Measurements from ENCODE around the gene CEACAM19. TPM values are rescaled to one million over a fixed set of nuclear protein-coding genes. Genes with fewer than 3 reads are reported as not detected.

CEACAM19 gene
- total RNA-seq, 1 experiment from 2014 or later, result 3.5 TPM

- no peak overlapping the region for H3K18ac ChIP-seq (ENCODE audit: insufficient read length, low read depth, low read length)
- no peak overlapping the region for H2AK5ac ChIP-seq (ENCODE audit: insufficient read length, low read length)
- H3K4ac ChIP-seq (ENCODE audit: low read depth, low read length), result no peak overlapping the region
- no peak overlapping the region for H3T11ph ChIP-seq (ENCODE audit: low read length)
- H3K4me2 ChIP-seq (ENCODE audit: insufficient read depth, insufficient read length, low read length), result no peak overlapping the region
- no peak overlapping the region for H3K27ac ChIP-seq (ENCODE audit: insufficient read length, low read depth, low read length)
- no peak overlapping the region for H4K8ac ChIP-seq (replicated peaks; ENCODE audit: insufficient read length, low read depth, low read length)
- no peak for TF ChIP-seq CTCF (conservative IDR thresholded peaks at IDR 0.05)
- Mint-ChIP-seq H3K4me3 (no peak overlapping the region), H3K36me3 (ENCODE audit: insufficient read depth in 1 of 3, low read depth in 3 of 3) (no peaks in the 10 kb centered on the region; a peak in 1 of 7 replicates), H3K27me3 (ENCODE audit: low read depth) (peaks cover 23% of the 10 kb centered on the region), H3K9me3 (peaks cover 0 to 3% of the 10 kb centered on the region in 2 experiments; a peak in 1 of 5 replicates), H3K27ac (no peak overlapping the region), H3K4me1 (0 out of 4 replicates have a peak, but pooled peaks cover 0 to 2% of the 10 kb centered on the region in 2 experiments)
- WGBS (ENCODE audit: extremely low coverage, insufficient read length, low lambda C conversion rate), result no CpG with 5 or more reads among the region's 8 CpGs
- H4K20me1 ChIP-seq (ENCODE audit: control insufficient read depth, insufficient read depth, insufficient read length), result no peaks in the 10 kb centered on the region
- no peak overlapping the region for H2BK15ac ChIP-seq (ENCODE audit: low read depth, low read length)
- no peaks in the 10 kb centered on the region for H3K23me2 ChIP-seq (ENCODE audit: insufficient read length, low read depth, low read length, poor library complexity, severe bottlenecking)
- no peaks in the 10 kb centered on the region for H3K79me1 ChIP-seq (ENCODE audit: insufficient read depth, low read depth, low read length, poor library complexity, severe bottlenecking)
- H4K5ac ChIP-seq (ENCODE audit: insufficient read length, low read depth, low read length), result no peak overlapping the region
- no peak overlapping the region for H3K14ac ChIP-seq (ENCODE audit: insufficient read depth, low read length)
- H3K4me1 ChIP-seq (ENCODE audit: insufficient read depth, low read length), result no peaks in the 10 kb centered on the region
- no peak for DNase-seq
- no peak overlapping the region for H3K23ac ChIP-seq (ENCODE audit: insufficient read length, low read depth, low read length)
- H2AFZ ChIP-seq (ENCODE audit: low read length), result no peak overlapping the region
- H3K79me2 ChIP-seq (ENCODE audit: insufficient read depth, low read length), result no peaks in the 10 kb centered on the region
- no peak overlapping the region for H3K9ac ChIP-seq (ENCODE audit: extremely low read depth, insufficient read length, low read length)
- no peaks in the 10 kb centered on the region; the same call in 1 of the 2 replicates for H3K27me3 ChIP-seq (ENCODE audit: insufficient read depth, low read length)
- no peak overlapping the region for H2BK20ac ChIP-seq (ENCODE audit: low read depth, low read length, poor library complexity, severe bottlenecking)
- H3K56ac ChIP-seq (ENCODE audit: insufficient read length, low read depth, low read length), result no peak overlapping the region
- no peaks in the 10 kb centered on the region for H3K9me3 ChIP-seq (ENCODE audit: control insufficient read depth, low read depth, low read length)
- H2BK120ac ChIP-seq (ENCODE audit: low read depth, low read length, poor library complexity, severe bottlenecking), result no peak overlapping the region
- H2BK5ac ChIP-seq (ENCODE audit: insufficient read length, low read length), result no peak overlapping the region
- H4K91ac ChIP-seq (ENCODE audit: insufficient read length, low read depth, low read length), result no peak overlapping the region
- no peak overlapping the region for H2BK12ac ChIP-seq (ENCODE audit: insufficient read length, low read depth, low read length)
These were observed 58.3 kb downstream of the CEACAM19 start for GRCh38 chr19:44729516-44730033.
